Cardiac fibroblast (primary cell): ENCODE measurements around the gene PRKN.

Experiments
- DNase-seq, 2 donors: peaks; one replicate each; pipeline versions ENCODE4 v3.0.0 to v3.0.0-alpha.2; 2010; ENCODE audit warnings: low read depth in 2 of 2
- H3K4me3 ChIP-seq, 2 donors: replicated peaks in 1 of 2; 1 replicate in 1 of 2; 2 replicates in 1 of 2; pipeline ENCODE4 v1.5.1; 2011; ENCODE audit warnings: low read depth in 2 of 2, low read length in 2 of 2, mild to moderate bottlenecking in 2 of 2, moderate library complexity in 1 of 2
- CTCF ChIP-seq: IDR thresholded peaks from one replicate; pipeline ENCODE4 v1.5.1; 2011; ENCODE audit warnings: low read depth, mild to moderate bottlenecking, low read length, inconsistent platforms

PRKN gene

GRCh38 chr6:162603231-162604015 is 124.1 kb downstream of the PRKN start:
- TF ChIP-seq CTCF = no peak
- no peak overlapping the region for H3K4me3 ChIP-seq
- no peak for DNase-seq

DNA sequence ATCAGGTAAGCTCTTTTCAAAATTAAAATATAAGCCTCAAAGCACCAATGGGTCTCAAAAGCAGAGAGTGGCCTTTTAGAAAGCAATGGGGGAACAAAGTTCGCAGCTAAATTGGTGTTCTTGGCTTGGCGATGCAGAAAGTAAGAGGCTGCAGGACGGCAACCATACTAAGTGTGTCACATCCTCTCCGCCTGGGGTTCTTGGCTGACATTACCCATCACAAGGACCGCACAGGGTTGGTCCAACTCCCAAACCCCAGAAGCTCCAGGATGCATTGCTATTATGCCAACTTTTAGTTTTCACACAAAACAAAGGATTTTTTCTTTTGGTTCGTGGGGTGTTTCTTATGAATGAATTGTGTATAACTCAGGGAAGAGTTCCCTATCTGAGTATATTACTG is 124.8 kb downstream of the PRKN start:
- H3K4me3 ChIP-seq = no peak overlapping the region
- no peak for DNase-seq
- TF ChIP-seq CTCF = no peak

GRCh38 chr6:162596676-162597075 is 130.9 kb downstream of the PRKN start:
- no peak overlapping the region for H3K4me3 ChIP-seq
- DNase-seq = no peak
- TF ChIP-seq CTCF = no peak

DNA sequence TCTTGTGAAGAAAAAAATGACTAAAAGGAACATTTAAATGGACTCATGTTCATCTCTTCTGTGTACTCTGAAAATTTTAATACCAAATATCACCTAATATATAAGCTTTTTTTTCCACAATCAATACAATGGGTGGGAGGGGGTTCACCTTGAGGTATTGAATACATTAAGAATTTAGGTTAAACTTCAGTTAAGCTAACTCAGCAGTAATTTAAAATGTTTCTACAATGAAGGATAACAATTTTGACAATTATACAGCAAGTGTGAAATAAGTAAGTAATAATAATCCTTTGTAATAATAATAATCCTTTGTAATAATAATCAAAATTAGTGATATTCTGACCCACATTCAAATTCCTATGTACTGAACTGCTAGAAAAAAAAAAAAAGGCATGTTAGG is 136.0 kb downstream of the PRKN start:
- no peak for TF ChIP-seq CTCF
- no peak for DNase-seq
- no peak overlapping the region for H3K4me3 ChIP-seq

DNA sequence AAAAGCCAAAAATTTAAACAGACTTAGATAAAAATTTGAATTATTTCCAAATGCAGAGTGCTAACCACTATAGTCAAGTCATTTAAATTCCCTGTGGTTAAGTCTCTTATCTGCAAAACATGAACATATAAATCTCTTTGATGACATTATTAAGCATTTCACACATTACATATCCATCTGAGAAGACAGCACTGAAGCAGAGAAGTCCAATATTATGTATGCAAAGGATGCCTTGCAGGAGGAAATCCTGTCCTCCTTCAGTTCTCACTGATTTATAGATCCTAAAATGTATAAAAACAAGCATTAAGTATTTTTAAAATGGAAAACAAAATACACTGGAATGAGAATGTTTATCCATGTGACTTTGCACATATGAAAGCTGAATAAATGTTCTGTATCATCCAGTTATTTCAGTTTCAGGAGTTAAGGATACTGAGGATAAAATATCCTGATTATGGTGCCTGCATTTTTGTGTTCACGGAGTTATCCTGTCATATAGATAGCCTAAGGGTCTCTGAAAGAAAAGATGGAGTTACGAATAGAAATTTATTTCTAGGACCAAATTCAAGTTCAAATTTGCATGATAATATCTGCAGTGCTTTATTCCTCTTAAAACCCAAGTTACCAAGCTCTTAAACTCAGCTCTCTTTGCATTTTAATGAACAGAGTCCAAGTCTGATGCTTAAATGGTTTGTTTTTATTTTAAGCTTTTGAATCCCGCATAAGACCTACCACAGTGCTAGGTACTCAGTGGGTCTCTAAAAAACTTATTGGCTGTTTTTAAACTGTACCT is 145.4 kb downstream of the PRKN start:
- no peak overlapping the region for H3K4me3 ChIP-seq
- no peak for TF ChIP-seq CTCF
- DNase-seq = no peak

DNA sequence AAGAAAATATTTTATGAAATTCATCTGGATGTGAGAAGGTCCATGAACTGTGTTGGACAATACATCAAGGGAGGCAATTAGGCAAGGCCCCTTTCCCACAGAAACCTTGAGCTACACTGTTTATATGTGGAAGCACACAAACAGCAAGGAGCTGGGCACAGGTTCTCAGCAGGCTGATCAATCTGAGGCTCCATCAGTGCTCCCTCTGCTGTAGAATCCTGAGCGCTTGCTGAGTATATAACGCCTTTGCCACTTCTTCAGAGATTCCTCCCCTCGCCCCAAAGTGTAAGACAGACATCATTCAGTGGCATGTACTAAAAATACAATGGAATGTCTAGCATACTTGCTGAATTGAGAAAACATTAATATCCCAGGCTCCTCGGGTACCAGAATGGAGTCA is 146.9 kb downstream of the PRKN start:
- DNase-seq = no peak
- TF ChIP-seq CTCF = no peak
- no peak overlapping the region for H3K4me3 ChIP-seq
